Measurements from ENCODE around the gene CMTM1.

- no peak for TF ChIP-seq TAF1 (IDR thresholded peaks at IDR 0.05; ENCODE audit: low read depth, low read length)
- no peak for TF ChIP-seq POLR2AphosphoS5 (IDR thresholded peaks at IDR 0.05; ENCODE audit: low read depth, low read length)
- TF ChIP-seq POLR2A (IDR thresholded peaks at IDR 0.05; ENCODE audit: low read depth, low read length): no peak
- TF ChIP-seq SPI1 (IDR thresholded peaks at IDR 0.05; ENCODE audit: low read depth, low read length): no peak
- no peak for TF ChIP-seq PAX5 (IDR thresholded peaks at IDR 0.05; ENCODE audit: insufficient read depth, low read length, severe bottlenecking)
- TF ChIP-seq POU2F2 (IDR thresholded peaks at IDR 0.05; ENCODE audit: low read depth, low read length): no peak
These were observed 19.4 kb downstream of the CMTM1 start for GRCh38 chr16:66585481-66586239.
